NCI-H2171 (cell line): ENCODE measurements around the gene PROM2.
A peak's percentile ranks its signal among the peaks of the same experiment; 100 is the strongest.

Experiments
- DNase-seq: peaks from one replicate; lab custom pipeline; 2025; lab: John Stamatoyannopoulos, UW

The PROM2 gene

DNA sequence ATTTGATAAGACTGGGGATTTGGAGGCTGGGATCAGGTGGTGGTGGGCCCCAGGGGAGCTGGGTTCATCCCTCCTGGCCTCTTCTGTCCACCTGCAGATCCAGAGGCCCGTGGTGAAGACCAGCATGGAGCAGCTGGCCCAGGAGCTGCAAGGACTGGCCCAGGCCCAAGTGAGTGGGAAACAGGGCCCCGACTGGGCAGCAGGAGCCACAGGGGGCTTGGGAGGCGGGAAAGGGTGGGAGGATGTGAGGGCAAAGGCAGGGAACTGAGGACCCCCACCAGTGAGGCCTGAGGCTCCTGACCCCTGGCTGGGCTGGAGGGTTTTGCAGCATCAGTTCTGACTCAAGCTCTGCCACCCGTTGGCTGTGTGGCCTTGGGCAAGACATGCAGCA is 11.3 kb downstream of the PROM2 start:
- no peak for DNase-seq

DNA sequence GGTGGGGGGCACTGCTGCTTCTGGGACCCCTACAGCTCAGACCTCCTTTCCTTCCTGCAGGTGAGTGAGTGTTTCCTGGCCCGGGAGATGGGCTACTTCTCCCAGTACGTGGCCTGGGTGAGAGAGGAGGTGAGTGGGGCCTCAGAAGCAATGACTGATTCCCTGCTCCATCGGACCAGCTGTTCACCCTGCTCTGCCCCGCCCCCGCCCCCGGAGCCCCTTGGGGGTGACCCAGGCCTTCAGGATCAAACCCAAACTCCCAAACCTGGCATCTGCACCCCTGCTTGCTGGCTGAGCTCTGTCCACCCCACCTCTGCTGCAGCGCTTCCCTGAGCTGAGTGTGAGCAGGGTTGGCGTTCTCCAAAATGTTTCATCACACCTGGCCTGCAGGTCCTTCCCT is 13.1 kb downstream of the PROM2 start:
- DNase-seq, result no peak

DNA sequence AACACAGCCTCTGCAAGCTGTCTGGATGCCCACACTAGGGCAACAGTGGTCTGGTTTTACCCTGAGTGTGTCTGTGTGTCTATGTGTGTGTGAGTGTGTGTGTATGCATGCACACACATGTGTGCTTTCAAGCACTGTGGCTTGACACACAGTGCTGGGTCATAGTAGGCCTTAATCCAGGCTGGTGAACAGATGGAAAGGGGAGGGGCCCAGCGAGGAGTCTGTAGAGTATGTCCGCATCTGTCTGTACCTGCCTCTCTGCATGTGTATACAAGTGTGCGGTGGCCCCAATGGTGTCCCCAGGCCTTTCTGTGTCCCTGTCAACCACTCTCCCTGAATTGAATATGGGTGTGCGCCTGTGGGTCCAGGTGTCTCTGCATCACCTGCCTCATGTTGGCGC is 13.6 kb downstream of the PROM2 start:
- no peak for DNase-seq

DNA sequence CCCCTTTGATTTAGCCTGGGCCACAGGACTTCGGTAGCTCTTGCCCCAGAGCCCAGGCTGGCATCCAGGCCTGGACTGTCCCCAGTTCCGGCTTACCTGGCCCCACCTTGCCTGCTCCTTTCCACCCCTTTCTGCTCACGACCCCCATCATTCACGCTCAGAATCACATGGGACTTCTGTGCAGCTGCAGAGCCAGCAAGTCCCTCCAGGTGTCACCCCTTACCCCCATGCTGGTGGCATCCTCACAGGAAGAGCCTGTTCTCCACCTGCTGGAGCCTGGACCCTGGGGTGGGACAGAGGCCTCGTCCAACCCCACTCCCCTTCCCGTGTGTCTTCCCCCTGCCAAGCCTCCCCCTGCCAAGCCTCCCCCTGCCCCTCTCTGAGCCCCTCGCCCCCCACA is 15.0 kb downstream of the PROM2 start:
- no peak for DNase-seq

DNA sequence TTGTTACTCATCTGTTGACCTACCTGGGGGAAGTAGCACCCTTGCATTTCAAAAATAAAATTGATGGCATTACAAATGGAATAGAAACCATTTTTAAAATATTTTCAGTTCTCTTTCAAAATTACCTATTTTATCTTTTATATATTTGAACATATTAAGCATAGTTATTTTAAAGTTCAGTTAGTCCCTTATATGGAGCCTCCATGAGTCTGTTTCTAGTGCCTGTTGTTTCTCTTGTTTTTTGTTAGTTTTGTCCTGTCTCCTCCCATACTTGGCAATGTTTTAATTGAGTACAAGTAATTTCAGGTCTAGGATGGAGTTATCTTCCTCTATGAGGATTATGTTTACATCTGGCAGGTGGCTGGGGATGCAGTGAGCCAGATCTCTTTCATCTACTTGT is 17.0 kb downstream of the PROM2 start:
- DNase-seq, result no peak

DNA sequence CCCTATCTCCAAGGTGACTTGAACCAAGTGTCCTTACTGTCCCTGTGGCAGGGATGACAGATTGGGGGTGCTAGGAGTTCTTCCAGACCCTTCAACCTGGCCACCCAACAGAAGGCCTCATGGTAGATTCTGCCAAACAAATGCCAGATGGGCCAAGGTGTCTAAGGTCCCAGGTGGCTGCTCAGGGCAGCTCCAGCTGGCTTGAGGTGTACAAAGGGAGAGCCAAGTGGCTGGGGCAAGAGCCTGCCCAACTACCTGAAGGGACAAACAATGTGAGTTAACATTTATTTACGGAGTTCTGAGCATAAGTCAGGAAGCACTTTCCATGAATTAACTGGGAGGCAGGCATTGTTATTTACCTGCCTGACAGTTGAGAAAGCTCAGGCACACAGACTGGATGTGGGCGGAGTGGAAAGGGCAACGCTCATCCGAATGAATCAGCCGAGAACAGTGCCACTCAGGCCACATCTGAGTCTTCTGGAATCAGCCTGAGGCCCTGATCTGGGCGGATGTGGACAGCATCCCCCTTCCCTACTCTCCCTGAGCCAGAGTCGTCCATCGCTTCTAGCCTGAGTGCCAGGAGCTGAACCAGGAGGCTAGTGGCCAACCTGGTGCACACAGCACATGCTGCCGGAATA is 18.5 kb downstream of the PROM2 start:
- peak; percentile 43 for DNase-seq

DNA sequence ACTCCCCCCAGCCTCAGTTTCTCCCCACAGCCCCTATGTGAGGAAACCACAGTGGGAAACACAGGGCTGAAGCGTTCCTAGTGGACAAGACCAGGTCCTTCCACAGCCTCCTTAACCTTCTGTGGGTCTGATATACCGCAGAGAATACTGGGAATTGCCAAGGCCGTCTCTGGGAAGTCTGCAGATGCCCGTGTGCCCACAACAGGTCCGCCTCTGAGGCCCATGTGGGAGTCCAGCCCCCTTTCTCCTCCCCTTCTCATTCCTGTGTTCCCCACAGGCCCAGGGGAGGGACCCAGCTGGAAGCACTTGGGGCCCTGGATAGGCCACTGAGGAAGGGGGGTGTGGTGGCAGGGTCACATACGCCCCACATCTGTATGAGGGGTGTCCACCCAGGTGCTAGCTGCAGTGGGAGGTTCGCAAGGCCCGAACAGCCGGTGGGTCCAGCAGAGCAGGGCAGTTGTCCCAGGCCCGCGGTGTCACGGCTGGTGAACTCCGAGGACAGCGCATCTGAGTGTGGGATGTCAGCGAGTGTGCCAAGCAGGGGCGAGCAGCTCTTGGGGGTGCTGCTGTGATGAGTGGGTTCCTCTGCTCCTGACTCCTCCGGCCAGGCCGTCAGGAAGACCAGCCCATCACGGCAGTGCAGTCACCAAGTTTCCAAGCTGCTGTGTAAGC is 20.5 kb downstream of the PROM2 start:
- DNase-seq, result no peak

DNA sequence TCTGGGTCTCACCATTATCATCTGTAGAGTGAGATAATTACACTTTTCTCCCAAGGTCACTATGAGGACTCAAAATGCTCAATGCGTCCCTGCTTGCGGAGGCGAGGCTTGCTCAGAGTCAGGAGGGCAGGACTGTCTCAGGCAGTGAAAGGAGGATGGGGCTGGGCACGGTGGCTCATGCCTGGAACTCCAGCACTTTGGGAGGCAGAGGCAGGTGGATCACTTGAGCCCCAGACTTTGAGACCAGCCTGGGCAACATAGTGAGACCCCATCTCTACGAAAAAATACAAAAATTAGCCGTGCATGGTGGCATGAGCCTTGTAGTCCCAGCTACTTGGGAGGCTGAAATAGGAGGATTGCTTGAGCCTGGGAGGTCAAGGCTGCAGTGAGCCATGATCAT is 21.1 kb downstream of the PROM2 start:
- DNase-seq, result no peak

DNA sequence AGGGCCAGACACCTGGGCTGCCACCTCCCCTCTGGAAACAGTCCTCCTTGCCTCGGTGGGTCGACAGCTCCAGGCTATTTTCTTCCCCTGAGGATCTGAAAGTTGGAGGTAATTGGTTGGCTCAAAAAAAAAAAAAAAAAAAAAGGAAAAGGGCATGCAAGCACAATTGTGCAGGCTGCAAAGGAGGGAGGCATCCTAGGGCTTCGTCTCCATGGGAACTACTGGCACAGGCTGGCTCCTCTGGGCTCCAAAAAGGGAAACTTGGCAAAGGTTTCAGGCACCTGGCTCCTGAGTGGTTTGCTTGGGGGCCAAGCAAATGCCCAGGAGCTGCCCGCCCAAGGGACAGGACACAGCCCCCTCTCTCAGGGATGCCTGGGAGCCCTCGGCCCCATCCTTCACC is 21.8 kb downstream of the PROM2 start:
- DNase-seq, result peak; percentile 80

DNA sequence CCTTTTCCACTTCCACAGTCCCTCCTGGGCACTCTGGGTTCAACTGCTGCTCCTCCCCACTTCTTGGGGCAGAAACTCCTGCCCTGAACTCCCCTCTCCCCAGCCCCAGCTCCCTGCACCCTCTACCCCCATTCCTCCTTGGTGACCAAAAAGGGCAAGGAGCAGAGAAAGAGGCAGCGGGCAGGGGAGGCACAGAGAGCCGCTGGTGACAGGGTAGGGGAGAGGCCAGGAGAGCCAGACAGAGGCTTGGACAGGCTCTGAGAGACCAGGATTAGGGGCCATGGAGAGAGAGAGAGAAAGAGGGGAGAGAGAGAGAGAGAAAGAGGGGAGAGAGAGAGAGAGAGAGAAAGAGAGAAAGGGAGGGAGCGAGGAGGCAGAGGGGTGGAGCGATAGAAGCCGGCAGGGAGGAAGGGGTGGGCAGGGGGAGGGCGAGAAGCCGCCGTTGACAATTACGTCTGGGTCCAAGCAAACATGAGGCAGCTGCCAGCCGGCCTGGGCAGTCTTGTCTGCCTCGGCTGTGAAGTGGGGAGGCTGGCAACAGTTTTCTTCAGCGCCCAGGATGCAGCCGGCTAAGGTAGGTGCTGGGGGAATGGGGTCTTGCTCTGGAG is 22.7 kb downstream of the PROM2 start, which contains the start of gene KCNIP3:
TSS of gene KCNIP3 (plus strand) at position 468 of the 608 bp plus-strand sequence. CDS start at position 560, 92 bp downstream.
- DNase-seq, result peak; percentile 54

DNA sequence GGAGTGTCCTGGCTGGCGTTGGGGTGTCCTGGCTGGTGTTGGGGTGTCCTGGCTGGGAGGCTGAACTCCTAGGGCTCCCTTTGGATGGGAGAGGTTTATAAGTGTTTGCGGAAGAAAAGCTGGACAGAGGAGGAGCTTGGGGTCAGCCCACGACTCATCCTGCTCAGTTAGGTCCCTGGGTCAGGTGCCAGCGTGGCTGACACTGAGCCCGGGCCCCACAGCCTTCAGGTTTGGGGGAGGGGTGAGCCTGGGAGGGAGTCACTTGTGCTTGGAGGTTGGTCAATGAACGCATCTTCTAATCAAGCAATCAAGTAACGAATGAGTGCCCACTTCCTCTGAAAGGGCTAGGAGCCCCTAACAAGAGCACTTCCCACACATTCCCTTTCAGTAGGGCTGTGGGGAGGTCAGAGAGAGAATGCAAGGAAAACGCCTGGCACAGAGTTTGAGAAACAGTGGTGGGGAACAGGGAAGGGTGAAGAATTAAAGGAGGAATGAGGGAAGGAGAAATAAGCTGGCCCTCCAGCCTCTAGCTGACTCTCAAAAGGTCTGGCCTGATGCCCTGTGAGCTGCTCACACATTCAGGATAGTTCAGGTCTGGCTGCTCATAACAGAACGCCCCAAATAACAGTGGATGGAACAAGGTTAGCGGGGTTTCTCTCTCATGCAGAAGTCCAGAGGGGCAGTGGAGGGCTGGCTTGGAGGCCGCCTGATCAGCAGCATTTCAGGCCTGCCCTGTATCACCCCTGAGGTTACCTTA is 23.6 kb downstream of the PROM2 start:
- no peak for DNase-seq

DNA sequence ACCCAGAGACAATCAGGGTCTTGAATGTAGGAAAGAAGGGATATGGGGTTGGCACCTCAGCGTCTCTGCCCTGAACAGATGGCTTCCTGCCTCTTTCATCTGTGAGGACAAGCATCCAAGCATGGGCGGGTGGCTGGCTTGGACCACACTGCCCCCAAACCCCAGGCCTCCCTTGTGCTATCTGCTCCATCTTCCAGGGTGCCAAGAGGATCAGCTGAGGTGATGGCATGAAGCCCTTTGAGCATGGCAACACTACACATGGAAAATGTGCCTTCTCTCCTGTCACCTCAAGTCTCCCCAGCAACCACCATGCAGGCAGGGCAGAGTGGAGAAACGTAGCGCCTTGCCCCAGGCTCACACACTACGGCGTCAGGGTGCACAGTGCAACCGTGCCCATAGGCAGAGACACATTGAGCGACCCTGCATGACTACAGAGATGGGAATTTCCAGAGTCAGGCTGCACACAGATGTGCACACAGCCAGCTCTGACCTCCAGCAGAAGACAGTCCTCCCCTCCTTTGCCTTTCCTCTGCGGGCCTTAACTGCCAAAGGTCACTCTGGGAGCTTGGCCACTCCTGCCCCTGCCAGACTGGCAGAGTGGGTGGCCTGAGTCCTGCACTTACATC is 24.4 kb downstream of the PROM2 start:
- DNase-seq, result no peak

DNA sequence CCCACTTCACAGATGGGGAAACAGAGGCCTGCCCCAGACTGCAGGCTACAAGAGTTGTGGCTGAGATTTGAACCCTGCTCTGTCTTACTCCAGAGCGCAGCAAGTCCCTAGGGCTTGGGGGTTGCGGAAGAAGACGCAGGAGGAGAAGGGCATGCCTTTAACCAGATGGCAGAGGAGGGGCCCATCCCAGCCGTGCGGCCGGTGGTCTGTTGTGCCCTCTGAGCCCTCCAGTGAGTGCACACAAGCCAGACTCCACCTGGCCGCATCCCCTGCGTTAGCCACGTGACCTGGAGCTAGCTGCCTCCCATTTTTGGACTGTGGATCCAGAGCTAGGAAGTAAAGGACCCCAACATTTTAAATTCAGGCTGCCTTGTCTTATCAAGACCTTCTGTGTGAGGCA is 25.7 kb downstream of the PROM2 start:
- DNase-seq, result peak; percentile 56

DNA sequence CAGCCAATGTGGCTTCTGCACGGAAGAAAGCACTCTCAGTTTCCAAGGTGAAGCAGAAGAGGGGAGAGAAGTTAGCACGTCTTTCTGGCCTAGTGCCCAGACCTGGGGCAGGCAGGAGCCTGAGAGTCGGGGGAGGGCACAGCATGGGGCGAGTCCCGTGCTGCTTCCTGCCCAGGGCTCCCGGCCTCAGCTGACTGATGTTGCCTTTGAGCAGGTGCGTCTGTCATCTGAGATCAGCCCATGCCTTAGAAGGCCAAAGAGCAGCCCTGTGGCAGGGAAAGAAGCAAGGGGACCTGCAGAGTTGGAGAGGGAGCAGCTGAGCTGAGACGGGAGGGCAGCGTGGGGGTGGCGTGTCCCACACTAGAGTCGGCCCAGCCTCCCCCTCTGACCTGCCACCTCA is 26.2 kb downstream of the PROM2 start:
- DNase-seq, result peak; percentile 77

DNA sequence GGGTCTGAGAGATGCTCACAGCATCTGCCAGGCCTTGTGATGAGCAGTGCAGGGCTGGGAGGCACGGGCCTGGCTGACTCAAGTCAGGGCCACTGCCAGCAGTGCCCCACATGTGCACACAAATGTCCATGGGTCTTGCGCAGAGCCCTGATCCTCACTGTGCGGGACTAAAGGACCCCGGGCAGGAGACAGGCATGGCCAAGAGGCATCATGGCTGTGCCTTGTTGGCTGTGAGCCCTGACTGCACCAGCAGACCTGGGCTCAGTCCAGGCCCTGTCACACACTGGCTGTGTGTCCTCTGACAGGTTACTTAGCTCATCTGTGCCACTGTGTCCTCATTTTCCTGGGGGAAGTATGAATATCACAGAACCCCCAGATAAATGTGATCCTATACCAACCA is 26.9 kb downstream of the PROM2 start:
- DNase-seq, result no peak

DNA sequence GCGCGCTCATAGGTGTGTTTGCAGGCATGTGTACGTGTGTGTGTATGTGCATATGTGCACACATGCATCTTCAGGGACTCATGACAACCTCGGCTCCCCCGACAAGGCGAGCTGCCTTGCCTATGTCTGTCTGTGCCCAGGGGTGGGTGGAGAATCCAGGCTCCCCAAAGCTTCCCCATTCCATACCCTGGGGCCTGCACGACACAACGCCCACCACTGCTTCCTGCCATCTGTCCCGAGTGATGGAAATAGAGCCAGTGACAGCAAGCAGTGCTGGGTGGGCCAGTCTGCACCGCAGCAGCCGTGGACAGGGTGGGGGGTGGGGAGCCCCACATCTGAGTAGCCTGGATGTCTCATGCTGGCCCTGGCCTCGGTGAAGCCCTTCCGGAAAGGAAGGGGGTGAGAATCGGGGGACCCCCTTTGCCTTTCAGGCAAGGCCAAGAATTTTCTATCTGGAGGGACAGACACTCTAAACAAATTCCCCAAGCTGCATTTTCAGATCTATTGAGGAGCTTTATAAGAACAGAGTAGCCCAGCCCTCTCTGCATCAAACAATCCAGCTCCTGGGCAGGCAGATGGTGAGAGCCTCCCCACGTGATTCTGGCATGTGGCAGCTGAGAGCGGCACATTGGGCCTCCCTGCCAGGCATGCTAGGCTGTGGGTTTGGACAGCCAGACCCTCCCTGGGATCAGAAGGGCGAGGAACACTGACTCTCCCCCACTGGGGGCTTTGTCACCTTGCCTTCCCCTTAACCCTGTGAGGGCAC is 27.8 kb downstream of the PROM2 start:
- peak; percentile 18 for DNase-seq

DNA sequence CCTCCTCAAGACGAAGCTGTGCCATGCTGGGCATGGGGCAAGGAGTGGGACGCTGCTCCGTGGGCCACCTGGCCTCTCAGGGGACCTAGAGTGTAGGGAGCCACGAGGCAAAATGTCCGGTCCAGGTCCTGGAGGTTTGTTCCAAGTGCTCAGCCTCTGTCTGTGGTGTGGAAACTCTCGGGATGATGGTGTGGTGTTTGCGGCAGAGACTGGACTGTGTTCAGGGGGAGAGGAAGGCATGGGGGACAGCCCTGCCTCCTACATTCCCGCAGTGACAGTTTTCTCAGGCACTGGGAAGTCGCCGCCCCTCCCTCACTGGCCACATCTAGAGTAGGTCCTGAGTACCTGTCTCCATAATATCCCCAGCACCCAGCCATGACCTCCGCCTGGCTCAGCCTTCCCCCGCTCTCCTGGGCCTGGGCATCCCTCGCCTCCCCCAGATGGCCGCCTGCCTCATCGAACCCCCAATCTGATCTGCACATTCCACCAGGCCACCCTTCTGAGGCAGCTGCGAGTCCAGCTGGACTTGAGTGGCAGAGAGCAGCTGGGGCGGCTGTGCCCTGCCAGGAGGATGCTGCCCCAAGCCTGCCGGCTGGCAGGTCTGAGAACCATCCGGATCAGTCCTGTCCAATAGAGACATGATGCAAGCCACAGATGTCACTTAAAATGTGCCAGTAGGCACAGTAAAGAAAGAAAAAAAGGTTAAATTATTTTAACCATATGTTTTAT is 29.1 kb downstream of the PROM2 start:
- DNase-seq, result peak; percentile 39

DNA sequence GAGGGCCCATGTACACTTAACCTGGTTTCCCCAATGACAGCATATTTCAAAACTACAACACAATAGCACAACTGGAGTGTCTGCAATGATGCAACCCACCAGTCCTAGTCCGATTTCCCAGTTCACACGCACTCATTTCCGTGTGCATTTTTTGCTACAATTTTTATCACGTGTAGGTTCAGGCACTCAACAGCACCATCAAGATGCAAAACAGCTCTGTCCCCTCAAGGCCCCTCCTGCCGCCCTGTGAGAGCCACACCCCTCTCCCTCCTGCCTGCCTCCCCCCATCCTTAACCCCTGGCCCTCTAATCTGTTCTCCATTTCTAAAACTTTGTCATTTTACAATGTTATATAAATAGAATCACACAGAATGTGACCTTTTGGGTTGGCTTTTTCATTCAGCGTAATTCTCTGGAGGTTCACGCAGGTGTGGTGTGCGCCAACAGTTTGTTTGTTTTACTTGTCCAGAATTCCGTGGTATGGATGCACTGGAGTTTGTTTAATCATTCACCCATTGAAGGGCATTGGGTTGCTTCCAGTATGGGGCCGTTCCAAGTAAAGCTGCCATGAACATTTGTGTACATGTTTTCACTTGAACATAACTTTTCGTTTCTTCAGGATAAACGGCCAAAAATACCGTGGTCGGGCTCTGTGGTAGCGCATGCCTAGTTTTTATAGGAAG is 31.3 kb downstream of the PROM2 start:
- no peak for DNase-seq

DNA sequence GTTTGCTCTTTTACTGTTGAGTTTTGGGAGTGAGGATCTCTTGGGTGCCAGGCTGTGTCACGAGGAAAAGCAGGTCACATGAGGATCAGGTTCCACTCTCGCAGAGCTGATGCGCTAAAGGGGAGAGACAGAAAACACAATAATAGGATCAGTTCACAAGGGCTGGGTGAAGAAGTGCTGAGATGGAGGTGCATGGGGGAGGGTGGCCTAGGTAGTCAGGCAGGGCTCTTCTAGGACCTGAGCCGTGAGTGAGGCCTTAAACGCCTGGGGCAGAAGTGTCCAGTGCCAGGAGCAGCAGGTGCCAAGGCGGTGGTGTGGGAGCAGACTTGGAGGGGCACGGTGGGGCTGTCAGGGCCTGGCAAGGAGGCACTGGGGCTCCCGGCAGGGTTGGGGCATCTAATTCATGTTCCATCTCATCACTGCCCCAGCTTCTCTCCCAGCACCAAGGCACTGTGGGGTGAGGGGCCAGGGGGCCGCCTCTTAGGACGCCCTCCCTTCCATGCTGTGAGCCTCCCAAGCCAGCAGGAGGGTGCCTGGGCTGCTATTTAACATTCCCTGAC is 32.2 kb downstream of the PROM2 start:
- DNase-seq, result no peak

DNA sequence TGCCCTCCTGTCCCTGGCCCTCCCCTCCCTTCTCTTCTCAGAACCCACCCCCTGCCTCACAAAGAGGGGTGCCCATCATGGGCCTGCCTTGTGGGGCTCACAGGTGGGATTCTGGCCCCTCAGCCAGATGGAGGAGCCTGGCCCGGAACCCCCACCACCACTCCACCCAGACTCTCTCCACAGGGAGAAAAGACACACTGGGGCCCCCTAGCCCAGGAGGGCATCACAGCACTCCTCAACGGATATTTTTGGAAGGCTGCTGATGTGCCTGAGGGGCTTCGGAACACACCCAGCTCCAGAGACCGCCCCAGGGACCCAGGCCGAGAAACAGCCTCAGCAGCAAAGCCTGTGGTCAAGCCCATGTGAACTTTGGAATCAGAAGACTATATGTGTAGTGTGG is 32.8 kb downstream of the PROM2 start:
- no peak for DNase-seq
